Hematopoietic multipotent progenitor cell treated with erythropoietin and hydrocortisone succinate and interleukin-3 and kit ligand, for 6 days (in vitro differentiated cells): ENCODE measurements around the gene MPZL2.

Experiments used
- DNase-seq: peaks from one replicate; pipeline ENCODE4 v3.0.0-alpha.2; 2015

The MPZL2 gene

GRCh38 chr11:118283037-118283636 lies 19.0 kb upstream of the MPZL2 start:
- no peak for DNase-seq

- peak; percentile 45 for DNase-seq
Measured at GRCh38 chr11:118282606-118283005, 18.5 kb upstream of the MPZL2 start.

DNA sequence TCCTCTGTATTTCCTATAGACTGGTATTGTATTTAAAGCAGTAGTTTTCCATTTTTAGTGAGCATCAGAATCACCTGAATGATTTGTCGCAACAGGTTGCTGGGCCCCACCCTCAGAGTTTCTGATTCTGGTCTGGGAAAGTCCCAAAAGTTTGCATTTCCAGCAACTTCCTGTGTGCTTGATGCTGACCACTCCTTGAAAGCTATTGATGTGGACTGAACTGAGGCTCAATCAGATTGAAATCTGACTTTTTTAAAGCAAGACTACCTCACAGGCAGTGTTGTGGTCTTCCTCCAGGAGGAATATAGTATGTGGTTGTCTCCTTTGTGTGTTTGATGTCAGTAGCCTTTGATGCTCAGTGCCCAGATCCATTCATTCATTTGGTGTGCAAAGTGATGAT lies 17.2 kb upstream of the MPZL2 start:
- no peak for DNase-seq

DNA sequence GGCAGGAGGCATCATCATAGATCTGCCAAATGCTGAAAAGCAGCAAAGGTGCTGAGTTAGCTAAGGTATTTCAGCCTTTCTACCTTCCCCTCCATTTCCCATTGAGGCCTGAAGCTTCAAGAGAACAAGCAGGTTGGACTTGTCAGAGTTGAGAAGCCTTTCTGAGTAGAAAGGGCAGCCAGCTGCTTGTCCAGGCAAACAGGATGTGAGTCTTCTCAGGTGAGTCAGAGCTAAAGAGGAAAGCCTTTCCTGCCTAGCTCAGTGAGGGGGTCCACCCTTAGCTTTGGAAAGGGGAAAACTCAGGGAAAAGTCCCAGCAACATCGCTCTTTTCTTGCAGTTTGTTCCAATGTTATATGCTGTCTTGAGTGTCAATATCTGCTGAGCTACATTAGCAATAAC lies 13.2 kb upstream of the MPZL2 start:
- DNase-seq, result no peak

- DNase-seq, result no peak
Measured at GRCh38 chr11:118276422-118276821, 12.3 kb upstream of the MPZL2 start.

GRCh38 chr11:118275176-118275575 lies 11.1 kb upstream of the MPZL2 start:
- no peak for DNase-seq

DNA sequence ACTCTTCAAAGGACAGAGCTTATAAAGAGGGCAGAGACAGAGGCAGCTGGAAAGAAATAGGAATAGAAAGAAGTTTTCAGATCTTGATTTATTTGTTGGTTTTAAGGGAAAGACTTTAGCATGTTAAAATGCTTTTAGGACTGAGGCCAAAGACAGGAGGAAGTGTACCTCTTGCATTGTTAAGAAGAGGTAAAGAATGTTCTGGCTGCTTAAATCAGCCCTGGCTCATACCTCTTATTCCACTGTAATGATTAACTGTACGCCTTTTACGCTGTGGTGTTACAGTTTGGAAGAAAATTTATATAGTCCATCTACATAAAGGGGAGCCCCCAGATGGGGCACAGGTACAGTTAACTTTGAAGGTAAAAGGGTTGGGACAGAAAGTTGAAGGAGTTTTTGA lies 10.1 kb upstream of the MPZL2 start:
- DNase-seq, result no peak

GRCh38 chr11:118272001-118272400 lies 7.9 kb upstream of the MPZL2 start:
- DNase-seq, result no peak

DNA sequence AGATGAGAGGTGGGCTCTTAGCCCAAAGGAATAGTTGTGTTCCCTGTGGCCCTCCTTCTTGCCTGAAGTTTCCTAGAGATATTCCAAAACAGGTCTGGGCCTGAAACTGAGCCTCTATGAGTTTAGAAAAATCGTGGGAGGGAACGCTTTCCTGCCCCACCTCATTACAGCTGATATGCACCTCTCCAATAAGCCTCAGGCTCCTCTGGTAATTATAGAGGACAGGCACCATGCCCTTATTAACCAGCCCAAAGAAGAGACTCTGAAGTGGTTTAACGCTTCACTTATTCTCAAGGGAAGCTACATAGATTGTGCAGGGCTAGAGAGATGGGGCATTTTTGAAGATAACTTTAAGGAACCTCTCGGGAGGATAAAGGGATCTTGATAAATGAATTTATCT lies 3.4 kb upstream of the MPZL2 start:
- DNase-seq, result no peak

GRCh38 chr11:118265954-118266353 lies 1.9 kb upstream of the MPZL2 start:
- no peak for DNase-seq

DNA sequence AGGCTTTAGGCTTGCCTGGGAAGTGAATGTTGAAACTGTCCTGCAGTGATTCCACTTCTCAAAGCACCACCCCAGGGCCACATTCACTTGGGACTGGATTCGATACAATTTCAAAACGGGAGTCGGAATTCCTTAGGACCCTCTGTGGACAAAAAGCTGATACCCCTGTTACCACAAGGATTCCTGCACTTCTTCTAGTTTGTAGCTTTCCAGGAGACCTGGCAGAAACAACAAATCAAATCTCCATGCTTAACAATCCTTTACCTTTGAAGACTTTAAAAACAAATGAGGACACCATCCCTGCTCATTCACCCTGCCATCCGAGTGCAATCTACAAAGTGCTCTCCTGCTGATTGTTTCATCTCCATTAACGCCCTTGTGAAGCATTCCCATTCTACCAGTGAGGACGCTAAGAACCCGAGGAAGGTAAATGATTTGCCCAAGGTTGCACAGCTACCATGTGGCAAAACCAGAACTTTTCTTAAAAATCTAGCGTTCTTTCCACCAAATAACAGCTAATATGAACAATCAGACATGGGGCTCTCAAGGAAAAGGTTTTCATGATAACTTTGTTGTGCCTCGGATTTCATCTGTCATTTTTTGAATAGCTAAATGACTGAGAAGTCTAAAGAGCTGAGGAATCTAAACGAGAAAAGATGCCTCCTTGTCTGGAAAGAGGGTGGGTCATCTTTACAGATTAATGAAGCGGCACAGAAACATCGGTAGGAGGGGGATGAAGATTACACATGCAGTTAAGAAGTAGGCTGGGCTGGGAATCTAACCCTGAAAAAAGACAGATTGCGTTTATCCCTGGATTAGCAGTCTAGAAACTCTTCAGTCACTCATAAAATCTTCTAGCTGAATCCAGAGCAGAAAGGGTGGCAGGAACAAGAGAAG lies 720 bp upstream of the MPZL2 start:
- DNase-seq, result no peak

DNA sequence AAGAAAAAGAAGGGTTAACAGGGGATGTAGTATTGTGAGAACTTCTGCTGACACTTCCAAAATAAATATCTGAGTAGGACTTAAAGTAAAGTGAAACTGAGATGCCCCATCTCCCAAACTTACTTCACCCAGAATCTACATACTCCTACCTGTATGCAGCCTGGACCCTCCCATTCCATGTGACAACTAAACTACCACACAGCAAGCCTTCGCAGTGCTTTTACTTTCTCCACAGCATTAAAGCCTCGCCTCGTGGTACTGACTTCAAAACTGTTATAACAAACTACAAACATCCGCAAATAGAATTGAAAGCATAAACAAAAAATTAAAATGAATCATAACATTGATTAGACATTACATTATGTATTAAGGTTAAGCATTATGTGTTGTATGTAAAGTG lies 985 bp downstream of the MPZL2 start:
- DNase-seq, result no peak

DNA sequence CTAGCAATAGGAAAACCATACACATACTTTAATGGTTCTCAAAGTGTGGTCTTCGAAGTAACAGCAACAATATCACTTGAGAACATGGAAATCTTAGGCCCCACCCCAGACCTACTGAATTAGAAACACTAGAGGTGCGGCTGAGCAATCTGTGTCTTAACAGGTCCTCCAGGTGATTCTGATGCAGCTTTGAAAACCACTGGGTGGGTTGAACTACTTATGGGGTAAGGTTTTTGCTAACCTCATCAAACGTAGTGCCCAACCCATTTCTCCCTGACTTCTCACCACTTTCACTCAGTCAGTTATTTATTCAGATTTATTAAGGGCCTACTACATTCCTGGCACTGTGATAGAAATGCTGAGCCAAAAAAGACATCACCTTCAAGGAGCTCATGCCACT lies 3.7 kb downstream of the MPZL2 start:
- no peak for DNase-seq

- DNase-seq, result no peak
Measured at GRCh38 chr11:118259138-118259537, 5.0 kb downstream of the MPZL2 start.

DNA sequence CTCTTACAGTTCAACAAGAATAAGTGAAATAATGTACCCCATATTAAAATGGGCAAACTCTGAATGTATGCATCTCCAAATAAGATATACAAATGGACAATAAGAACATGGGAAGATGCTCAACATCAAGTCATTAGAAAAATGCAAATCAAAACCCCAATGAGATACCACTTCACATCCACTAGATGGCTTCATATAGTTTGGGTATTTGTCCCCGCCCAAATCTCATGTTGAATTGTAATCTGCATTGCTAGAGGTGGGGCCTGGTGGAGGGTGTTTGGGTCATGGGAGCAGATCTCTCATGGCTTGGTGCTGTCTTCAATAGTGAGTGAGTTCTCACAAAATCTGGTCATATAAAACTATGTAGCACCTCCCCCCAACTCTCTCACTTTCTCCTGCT lies 5.7 kb downstream of the MPZL2 start:
- DNase-seq, result peak; percentile 42

DNA sequence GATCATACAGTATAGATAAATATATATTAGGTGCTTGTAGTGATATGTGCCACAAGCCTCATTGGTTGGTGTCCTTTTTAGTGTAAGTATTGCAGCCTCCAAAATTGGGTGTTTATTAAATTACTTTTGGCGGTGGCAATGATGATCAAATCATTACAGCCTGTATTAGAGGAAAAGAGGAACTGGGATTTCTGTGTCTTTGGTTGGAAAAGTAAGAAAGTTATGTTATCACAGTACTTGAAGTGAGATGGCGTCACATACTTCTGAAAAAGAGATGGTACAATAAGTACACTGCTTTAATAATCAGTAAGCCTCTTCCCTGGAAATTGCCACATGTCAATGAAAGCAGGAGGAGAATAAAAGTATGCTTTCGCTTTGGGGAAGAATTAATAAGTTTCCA lies 11.4 kb downstream of the MPZL2 start:
- DNase-seq, result no peak

GRCh38 chr11:118251858-118252652 lies 12.0 kb downstream of the MPZL2 start, which contains the start of gene MPZL3:
Gene MPZL3, minus strand, starts transcription at chr11:118252365. Its CDS starts 71 bp downstream, at chr11:118252294.
- DNase-seq, result peak; percentile 95

DNA sequence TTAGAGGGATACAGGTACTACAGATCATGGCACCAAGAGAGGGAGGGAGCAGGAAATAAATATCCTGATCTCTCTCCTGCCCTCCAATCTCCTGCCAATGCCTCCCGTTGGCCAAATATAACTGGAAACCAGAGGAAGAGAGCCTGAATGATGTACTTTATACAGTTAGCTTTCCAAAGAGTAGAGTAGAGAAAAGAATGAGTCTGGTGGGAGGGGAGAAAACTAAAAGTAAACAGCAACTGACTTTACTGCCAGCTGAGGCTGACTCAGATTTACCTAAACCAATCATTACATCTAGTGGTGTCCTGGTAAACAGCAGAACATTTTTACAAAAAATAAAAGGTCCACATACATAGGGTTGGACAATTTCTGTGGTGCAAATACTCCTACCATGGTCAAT lies 17.1 kb downstream of the MPZL2 start:
- DNase-seq, result no peak

DNA sequence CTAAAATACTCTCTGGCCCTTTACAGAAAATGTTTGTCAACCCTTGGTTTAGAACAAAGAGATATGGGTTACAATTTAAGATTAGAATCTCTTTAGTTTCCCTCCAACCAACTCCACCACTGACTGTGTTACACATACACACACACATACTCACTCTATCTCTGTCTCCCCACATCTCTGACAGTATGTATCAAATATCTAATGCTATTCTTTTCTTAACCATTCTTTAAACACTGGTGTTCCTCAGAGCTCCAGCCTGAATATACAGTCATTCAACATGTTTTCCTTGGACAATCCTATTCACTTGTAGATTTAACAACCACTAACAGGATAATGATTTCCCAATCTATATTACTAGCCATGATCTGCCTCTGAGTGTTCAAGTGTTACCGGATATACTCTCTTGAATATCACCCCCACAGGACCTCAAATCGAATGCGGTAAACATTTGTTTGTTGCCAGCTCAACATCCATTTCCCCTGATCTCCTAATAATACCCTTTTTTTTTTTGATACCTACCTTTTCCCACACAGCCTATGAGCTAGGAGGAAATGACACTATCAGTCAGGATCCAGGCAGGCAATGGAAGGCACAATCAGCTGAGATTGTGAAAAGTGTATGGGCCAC lies 18.0 kb downstream of the MPZL2 start:
- peak; percentile 44 for DNase-seq

GRCh38 chr11:118243993-118244762 lies 19.9 kb downstream of the MPZL2 start:
- DNase-seq, result no peak

DNA sequence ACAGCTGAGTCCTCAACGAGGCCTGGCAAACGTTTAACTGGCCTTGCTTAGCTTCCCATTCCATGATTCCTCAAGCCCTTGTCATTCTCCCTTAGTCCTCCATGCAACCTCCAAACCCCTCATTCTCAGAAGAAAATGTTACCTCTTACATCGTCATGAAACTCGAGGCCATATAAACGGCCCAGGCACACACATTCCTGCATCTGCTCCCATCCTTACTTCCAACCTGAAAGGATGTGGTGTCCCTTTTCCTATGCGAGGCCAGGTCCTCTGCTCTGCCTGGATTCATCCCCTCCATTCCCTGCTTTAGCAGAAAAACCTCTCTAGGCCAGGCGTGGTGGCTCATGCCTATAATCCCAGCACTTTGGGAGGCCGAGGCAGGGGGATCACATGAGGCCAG lies 20.9 kb downstream of the MPZL2 start:
- no peak for DNase-seq

- no peak for DNase-seq
Measured at GRCh38 chr11:118241764-118242098, 22.4 kb downstream of the MPZL2 start.
